ENCODE results near the gene MID1. TPM values are rescaled to one million over a fixed set of nuclear protein-coding genes. Genes with fewer than 3 reads are reported as not detected.

Gene MID1
- polyA plus RNA-seq, 3 donors from 2014 or later: not detected

DNA sequence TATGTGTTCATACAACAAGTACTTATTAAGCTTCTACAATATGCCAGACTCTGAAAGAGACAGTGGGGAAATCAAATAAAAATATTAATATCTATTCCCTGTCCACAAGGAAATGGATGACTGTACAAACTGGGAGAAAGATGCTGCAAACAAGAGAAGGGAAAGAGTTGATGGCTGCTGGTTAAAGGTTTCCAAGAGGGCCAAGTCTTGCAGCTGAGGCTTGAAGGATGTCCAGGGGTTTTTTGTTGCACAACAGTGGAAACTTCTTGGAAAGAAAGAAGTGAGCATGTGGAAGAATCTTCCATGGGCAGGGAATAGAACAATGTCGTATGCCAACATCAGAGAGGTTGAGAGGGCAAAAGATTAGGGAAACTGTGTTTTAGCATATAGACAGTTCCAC is 95.8 kb downstream of the MID1 start:
- Mint-ChIP-seq H3K27me3 (ENCODE audit: low read depth in 3 of 3) (no peaks in the 10 kb centered on the region), H3K27ac (no peak overlapping the region), H3K9me3 (peaks cover 0 to 3% (median 0%) of the 10 kb centered on the region in 6 donors), H3K4me1 (no peaks in the 10 kb centered on the region), H3K4me3 (no peak overlapping the region), H3K36me3 (no peaks in the 10 kb centered on the region)
- DNase-seq: no peak

GRCh38 chrX:10519761-10520160 is 100.6 kb downstream of the MID1 start:
- Mint-ChIP-seq H3K27ac (no peak overlapping the region), H3K36me3 (no peaks in the 10 kb centered on the region), H3K27me3 (ENCODE audit: low read depth in 3 of 3) (peaks cover 0 to 3% (median 0%) of the 10 kb centered on the region in 3 donors), H3K4me3 (no peak overlapping the region), H3K4me1 (no peaks in the 10 kb centered on the region), H3K9me3 (peaks cover 0 to 6% (median 0%) of the 10 kb centered on the region in 6 donors)
- DNase-seq: no peak

GRCh38 chrX:10519278-10519677 is 101.1 kb downstream of the MID1 start:
- H3K4me3 Mint-ChIP-seq: no peak overlapping the region

DNA sequence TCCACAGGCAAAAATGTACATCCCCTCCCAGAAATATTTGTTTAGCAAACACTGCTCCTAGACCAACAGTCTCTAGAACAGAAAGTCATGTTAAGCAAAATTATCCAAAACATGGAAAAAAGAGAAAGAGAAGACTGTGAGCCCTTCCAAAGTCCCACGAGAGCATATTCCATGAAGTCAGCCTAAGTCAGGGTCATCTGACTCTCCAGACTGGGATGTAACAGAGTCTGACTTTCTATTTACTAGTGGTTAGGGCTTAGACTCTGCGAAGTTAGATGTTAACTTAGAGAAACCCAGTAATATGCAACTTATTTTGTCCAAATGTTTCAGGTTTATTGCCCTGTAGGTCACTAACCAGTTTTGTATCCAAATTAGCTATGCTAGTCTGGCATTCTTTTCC is 102.3 kb downstream of the MID1 start:
- Mint-ChIP-seq H3K4me3 (no peak overlapping the region), H3K27ac (no peak overlapping the region), H3K9me3 (peaks cover 0 to 6% (median 0%) of the 10 kb centered on the region in 6 donors), H3K36me3 (no peaks in the 10 kb centered on the region), H3K27me3 (ENCODE audit: low read depth in 3 of 3) (peaks cover 0 to 3% (median 0%) of the 10 kb centered on the region in 3 donors), H3K4me1 (no peaks in the 10 kb centered on the region)
- no peak for DNase-seq

More at GRCh38 chrX:10519278-10519677, 101.1 kb downstream of the MID1 start:
- H3K27me3 Mint-ChIP-seq (ENCODE audit: low read depth in 3 of 3): peaks cover 0 to 3% (median 0%) of the 10 kb centered on the region in 3 donors
- no peak overlapping the region for H3K27ac Mint-ChIP-seq
- no peak for DNase-seq
- H3K9me3 Mint-ChIP-seq: peaks cover 0 to 6% (median 0%) of the 10 kb centered on the region in 6 donors
- no peaks in the 10 kb centered on the region for H3K36me3 Mint-ChIP-seq
- no peaks in the 10 kb centered on the region for H3K4me1 Mint-ChIP-seq

DNA sequence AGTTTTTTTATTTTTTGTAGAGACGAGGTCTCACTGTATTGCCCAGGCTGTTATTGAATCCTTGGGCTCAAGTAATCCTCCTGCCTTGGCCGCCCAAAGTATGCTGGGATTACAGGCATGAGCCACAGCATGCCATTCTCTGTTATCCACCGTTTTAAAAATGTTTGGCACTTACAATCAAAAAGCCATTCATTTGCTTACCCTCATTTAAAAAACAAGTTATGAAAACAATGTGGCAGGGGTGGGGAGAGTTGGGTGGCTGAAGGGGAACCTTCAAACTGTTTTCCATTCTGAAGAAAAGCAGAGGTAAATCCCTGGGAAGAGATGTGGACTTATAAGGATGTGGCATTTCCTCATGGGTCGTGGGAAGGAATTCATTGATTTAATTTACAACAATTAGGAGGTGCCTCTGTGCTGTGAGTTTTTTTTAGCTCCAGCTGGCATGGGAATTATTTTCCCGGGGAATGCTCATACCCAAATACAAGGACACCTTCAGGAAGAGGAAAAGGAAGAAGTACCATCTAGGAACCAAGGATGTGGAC is 103.5 kb downstream of the MID1 start:
- no peaks in the 10 kb centered on the region for H3K4me1 Mint-ChIP-seq

GRCh38 chrX:10514891-10515290 is 105.5 kb downstream of the MID1 start:
- H3K4me1 Mint-ChIP-seq: no peaks in the 10 kb centered on the region
- peaks cover 0 to 3% (median 2%) of the 10 kb centered on the region in 3 donors for H3K27me3 Mint-ChIP-seq (ENCODE audit: low read depth in 3 of 3)
- peaks cover 0 to 6% (median 0%) of the 10 kb centered on the region in 6 donors for H3K9me3 Mint-ChIP-seq
- H3K36me3 Mint-ChIP-seq: no peaks in the 10 kb centered on the region
- no peak overlapping the region for H3K4me3 Mint-ChIP-seq
- no peak overlapping the region for H3K27ac Mint-ChIP-seq
- DNase-seq: no peak

More for the DNA sequence above, 103.5 kb downstream of the MID1 start:
- no peak overlapping the region for H3K27ac Mint-ChIP-seq
- no peaks in the 10 kb centered on the region for H3K36me3 Mint-ChIP-seq
- no peak overlapping the region for H3K4me3 Mint-ChIP-seq
- H3K27me3 Mint-ChIP-seq (ENCODE audit: low read depth in 3 of 3): peaks cover 0 to 3% (median 0%) of the 10 kb centered on the region in 3 donors
- DNase-seq: no peak
- H3K9me3 Mint-ChIP-seq: peaks cover 0 to 6% (median 0%) of the 10 kb centered on the region in 6 donors

GRCh38 chrX:10513974-10514373 is 106.4 kb downstream of the MID1 start:
- H3K4me3 Mint-ChIP-seq: no peak overlapping the region
- H3K36me3 Mint-ChIP-seq: no peaks in the 10 kb centered on the region
- no peak for DNase-seq
- H3K27ac Mint-ChIP-seq: no peak overlapping the region
- H3K27me3 Mint-ChIP-seq (ENCODE audit: low read depth in 3 of 3): peaks cover 0 to 3% (median 2%) of the 10 kb centered on the region in 3 donors
- no peaks in the 10 kb centered on the region for H3K4me1 Mint-ChIP-seq
- H3K9me3 Mint-ChIP-seq: peaks cover 0 to 6% (median 0%) of the 10 kb centered on the region in 6 donors

DNA sequence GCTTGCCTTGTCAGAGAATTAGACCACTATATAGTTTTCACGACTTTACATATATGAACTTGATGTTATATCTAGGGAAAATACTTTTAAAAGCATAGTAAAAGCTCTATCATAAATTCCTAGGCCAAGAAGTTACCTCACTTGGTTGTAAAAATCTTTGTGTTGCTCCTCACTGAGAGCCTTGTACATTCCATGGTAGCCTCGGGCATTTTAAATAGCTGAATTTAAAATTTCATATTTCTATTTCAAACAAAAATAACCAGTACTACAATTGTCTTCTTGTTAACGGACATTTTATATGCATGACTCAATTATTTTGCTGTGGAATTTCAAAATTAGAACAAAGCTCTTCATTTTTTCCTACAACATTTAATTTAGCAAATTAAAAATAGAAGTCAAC is 107.6 kb downstream of the MID1 start:
- Mint-ChIP-seq H3K36me3 (no peaks in the 10 kb centered on the region), H3K27me3 (ENCODE audit: low read depth in 3 of 3) (peaks cover 0 to 2% (median under 1%) of the 10 kb centered on the region in 3 donors), H3K9me3 (peaks cover 0 to 4% (median 0%) of the 10 kb centered on the region in 6 donors), H3K27ac (no peak overlapping the region), H3K4me3 (no peak overlapping the region), H3K4me1 (no peaks in the 10 kb centered on the region)
- DNase-seq: no peak

DNA sequence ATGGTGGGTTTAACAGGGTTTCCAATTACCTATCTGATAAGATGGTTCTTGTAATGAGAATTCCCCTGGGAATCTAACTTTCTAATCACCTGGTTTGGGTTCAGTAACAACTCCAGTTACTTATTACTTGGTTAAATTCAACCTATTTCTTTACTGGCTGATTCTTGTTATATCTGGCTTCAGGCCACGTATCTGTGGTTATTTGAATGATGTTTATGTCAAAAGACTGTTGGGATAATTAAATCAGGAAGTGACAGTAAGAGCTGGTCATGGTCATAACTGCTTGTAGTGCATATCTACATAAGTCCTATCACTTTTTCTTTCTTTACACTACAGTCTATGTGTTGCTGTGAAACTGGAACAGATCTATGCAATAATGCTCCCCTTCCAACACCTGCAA is 108.1 kb downstream of the MID1 start:
- Mint-ChIP-seq H3K9me3 (peaks cover 0 to 3% (median 0%) of the 10 kb centered on the region in 6 donors), H3K27ac (no peak overlapping the region), H3K4me3 (no peak overlapping the region), H3K27me3 (ENCODE audit: low read depth in 3 of 3) (peaks cover 0 to 2% (median 0%) of the 10 kb centered on the region in 3 donors), H3K36me3 (no peaks in the 10 kb centered on the region), H3K4me1 (no peaks in the 10 kb centered on the region)
- DNase-seq: no peak

- no peaks in the 10 kb centered on the region for H3K36me3 Mint-ChIP-seq
- no peak overlapping the region for H3K27ac Mint-ChIP-seq
- no peaks in the 10 kb centered on the region for H3K4me1 Mint-ChIP-seq
- DNase-seq: no peak
- H3K4me3 Mint-ChIP-seq: no peak overlapping the region
- H3K9me3 Mint-ChIP-seq: peaks cover 0 to 3% (median 0%) of the 10 kb centered on the region in 6 donors
- peaks cover 0 to 2% (median 0%) of the 10 kb centered on the region in 3 donors for H3K27me3 Mint-ChIP-seq (ENCODE audit: low read depth in 3 of 3)
These were observed 111.0 kb downstream of the MID1 start for GRCh38 chrX:10509397-10509796.

- no peaks in the 10 kb centered on the region for H3K36me3 Mint-ChIP-seq
- peaks cover 0 to 3% (median 0%) of the 10 kb centered on the region in 6 donors for H3K9me3 Mint-ChIP-seq
- H3K4me1 Mint-ChIP-seq: no peaks in the 10 kb centered on the region
- peaks cover 0 to 2% (median 0%) of the 10 kb centered on the region in 3 donors for H3K27me3 Mint-ChIP-seq (ENCODE audit: low read depth in 3 of 3)
- no peak overlapping the region for H3K4me3 Mint-ChIP-seq
- no peak for DNase-seq
- no peak overlapping the region for H3K27ac Mint-ChIP-seq
These were observed 111.5 kb downstream of the MID1 start for GRCh38 chrX:10508891-10509290.

DNA sequence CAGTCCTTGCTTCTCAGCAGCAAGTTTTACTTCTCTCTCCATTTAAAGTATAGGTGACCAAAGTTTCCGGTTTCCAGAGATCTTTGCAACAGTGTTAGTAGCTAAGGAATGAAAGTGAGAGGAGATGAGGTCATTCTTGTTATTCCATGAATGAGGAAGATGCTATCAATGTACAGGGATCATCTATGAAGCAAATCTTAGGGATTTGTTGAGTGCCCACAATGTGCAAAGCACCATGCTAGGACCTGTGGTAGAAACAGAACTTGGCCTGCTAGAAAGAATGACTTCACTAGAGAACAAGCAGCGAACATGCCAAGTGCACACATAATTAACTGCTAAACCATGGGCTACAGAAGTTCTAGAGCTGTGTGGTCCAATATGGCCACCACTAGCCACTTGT is 112.5 kb downstream of the MID1 start:
- Mint-ChIP-seq H3K9me3 (peaks cover 0 to 3% (median 0%) of the 10 kb centered on the region in 6 donors), H3K36me3 (no peaks in the 10 kb centered on the region), H3K27me3 (ENCODE audit: low read depth in 3 of 3) (peaks cover 0 to 2% (median 0%) of the 10 kb centered on the region in 3 donors), H3K4me3 (no peak overlapping the region), H3K27ac (no peak overlapping the region), H3K4me1 (no peaks in the 10 kb centered on the region)
- no peak for DNase-seq

DNA sequence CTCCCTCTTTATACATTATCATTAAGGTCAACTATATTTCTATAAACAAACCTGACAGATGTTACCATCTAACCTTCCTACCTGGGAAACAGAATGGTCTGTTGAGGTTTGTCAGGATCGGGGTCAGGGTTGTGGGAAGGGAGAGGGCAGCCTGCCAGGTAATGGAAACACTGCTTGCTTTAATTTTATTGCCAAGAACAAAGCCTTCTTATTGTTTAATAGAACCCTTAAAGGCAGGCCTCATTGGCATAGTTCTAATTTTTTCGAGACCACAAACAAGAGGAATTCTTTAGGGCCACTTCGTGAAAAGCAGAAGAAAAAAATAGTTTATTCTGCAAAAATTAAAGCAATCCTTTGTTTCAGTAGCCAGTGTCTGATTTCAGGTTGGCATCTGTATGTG is 113.2 kb downstream of the MID1 start:
- no peaks in the 10 kb centered on the region for H3K4me1 Mint-ChIP-seq
- peaks cover 0 to 2% (median 2%) of the 10 kb centered on the region in 3 donors for H3K27me3 Mint-ChIP-seq (ENCODE audit: low read depth in 3 of 3)
- H3K36me3 Mint-ChIP-seq: no peaks in the 10 kb centered on the region
- H3K27ac Mint-ChIP-seq: no peak overlapping the region
- no peak overlapping the region for H3K4me3 Mint-ChIP-seq
- DNase-seq: no peak
- H3K9me3 Mint-ChIP-seq: peaks cover 0 to 3% (median 0%) of the 10 kb centered on the region in 6 donors

GRCh38 chrX:10506781-10507180 is 113.6 kb downstream of the MID1 start:
- no peak overlapping the region for H3K27ac Mint-ChIP-seq
- DNase-seq: no peak
- peaks cover 0 to 3% (median 0%) of the 10 kb centered on the region in 6 donors for H3K9me3 Mint-ChIP-seq
- peaks cover 0 to 2% (median 2%) of the 10 kb centered on the region in 3 donors for H3K27me3 Mint-ChIP-seq (ENCODE audit: low read depth in 3 of 3)
- no peak overlapping the region for H3K4me3 Mint-ChIP-seq
- no peaks in the 10 kb centered on the region for H3K4me1 Mint-ChIP-seq
- no peaks in the 10 kb centered on the region for H3K36me3 Mint-ChIP-seq

- Mint-ChIP-seq H3K4me3 (no peak overlapping the region), H3K27me3 (ENCODE audit: low read depth in 3 of 3) (peaks cover 0 to 2% (median 2%) of the 10 kb centered on the region in 3 donors), H3K4me1 (no peaks in the 10 kb centered on the region), H3K9me3 (peaks cover 0 to 3% (median 0%) of the 10 kb centered on the region in 6 donors), H3K36me3 (no peaks in the 10 kb centered on the region), H3K27ac (no peak overlapping the region)
- DNase-seq: no peak
These were observed 114.7 kb downstream of the MID1 start for GRCh38 chrX:10505726-10506125.
